Kasumi-1 (cell line): ENCODE measurements around the gene CAPN5.
"Not testable (repeated sequence)": the region's sequence is repeated elsewhere in the genome, so short reads cannot be mapped to it uniquely, and the experiment has no call there.

Experiments
- DNase-seq, 2 experiments: peaks; one replicate each; lab custom pipeline; 2025; lab: John Stamatoyannopoulos, UW

The CAPN5 gene

GRCh38 chr11:77066229-77067042 is at the start of gene CAPN5:
CAPN5 (plus strand) TSS chr11:77066971; CDS start chr11:77084887, 17,916 bp downstream.
- DNase-seq, result peak; percentile 79 to 83

GRCh38 chr11:77018396-77018924 is 48.3 kb upstream of the CAPN5 start:
- not testable (repeated sequence) for DNase-seq

GRCh38 chr11:77019976-77020595 is 46.7 kb upstream of the CAPN5 start:
- DNase-seq, result no peak

GRCh38 chr11:77020734-77021133 is 46.0 kb upstream of the CAPN5 start:
- no peak for DNase-seq

GRCh38 chr11:77024745-77025144 is 42.0 kb upstream of the CAPN5 start:
- no peak for DNase-seq

GRCh38 chr11:77026221-77026620 is 40.5 kb upstream of the CAPN5 start:
- DNase-seq, result no peak

GRCh38 chr11:77026743-77027142 is 40.0 kb upstream of the CAPN5 start:
- no peak for DNase-seq

- DNase-seq, result no peak
Observed at GRCh38 chr11:77027275-77027674, 39.5 kb upstream of the CAPN5 start.

GRCh38 chr11:77029829-77030228 is 36.9 kb upstream of the CAPN5 start:
- no peak for DNase-seq

GRCh38 chr11:77030834-77031414 is 35.8 kb upstream of the CAPN5 start:
- no peak for DNase-seq

GRCh38 chr11:77031599-77031998 is 35.2 kb upstream of the CAPN5 start:
- DNase-seq, result no peak

- no peak for DNase-seq
Observed at GRCh38 chr11:77035039-77035438, 31.7 kb upstream of the CAPN5 start.

GRCh38 chr11:77035580-77035979 is 31.2 kb upstream of the CAPN5 start:
- no peak for DNase-seq

- no peak for DNase-seq
Observed at GRCh38 chr11:77036398-77036797, 30.4 kb upstream of the CAPN5 start.

GRCh38 chr11:77037057-77037456 is 29.7 kb upstream of the CAPN5 start:
- DNase-seq, result no peak

- DNase-seq, result no peak
Observed at GRCh38 chr11:77038029-77038824, 28.5 kb upstream of the CAPN5 start.

- DNase-seq, result peak in 1 of 2 experiments; percentile 13
Observed at GRCh38 chr11:77038825-77039326, 27.9 kb upstream of the CAPN5 start.

- DNase-seq, result peak; percentile 29 to 30
Observed at GRCh38 chr11:77039491-77040400, 27.0 kb upstream of the CAPN5 start.

- DNase-seq, result no peak
Observed at GRCh38 chr11:77040401-77040777, 26.4 kb upstream of the CAPN5 start.

GRCh38 chr11:77040889-77041288 is 25.9 kb upstream of the CAPN5 start:
- DNase-seq, result no peak
